Measurements from ENCODE around the gene FHOD3.

Gene FHOD3

DNA sequence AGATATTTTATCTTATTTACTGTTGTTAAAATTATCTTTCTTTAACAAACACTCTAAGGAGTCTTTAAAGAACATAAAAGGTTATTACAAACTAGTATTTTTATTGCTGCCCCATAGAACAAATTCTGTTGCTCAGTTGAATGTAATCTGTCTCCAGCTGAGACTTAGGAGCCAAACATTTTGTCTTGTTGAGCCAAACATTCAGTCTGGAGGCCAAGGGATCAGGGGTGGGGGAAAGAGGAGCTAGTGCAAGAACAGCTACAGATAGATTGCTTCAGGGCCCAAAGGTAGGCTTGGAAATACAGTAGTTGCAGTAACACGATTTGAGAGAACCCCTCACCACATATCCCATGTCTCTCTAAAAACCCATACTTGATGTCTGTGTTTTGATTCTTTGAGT is 480.1 kb downstream of the FHOD3 start:
- no peak overlapping the region for H3K9ac ChIP-seq (ENCODE audit: low read depth, low read length)
- H3K27ac ChIP-seq (ENCODE audit: low read depth, low read length), result no peak overlapping the region
- H3K4me3 ChIP-seq (ENCODE audit: low read length), result no peak overlapping the region
- H3K36me3 ChIP-seq (ENCODE audit: insufficient read depth, low read length), result no peaks in the 10 kb centered on the region
- no peaks in the 10 kb centered on the region for H3K9me3 ChIP-seq (ENCODE audit: insufficient read depth, low read depth, low read length)
- no CpG with 5 or more reads among the region's 1 CpG for WGBS
- H3K4me1 ChIP-seq (ENCODE audit: insufficient read depth, low read length), result no peaks in the 10 kb centered on the region
- no peaks in the 10 kb centered on the region for H3K27me3 ChIP-seq (ENCODE audit: insufficient read depth, low read length)

DNA sequence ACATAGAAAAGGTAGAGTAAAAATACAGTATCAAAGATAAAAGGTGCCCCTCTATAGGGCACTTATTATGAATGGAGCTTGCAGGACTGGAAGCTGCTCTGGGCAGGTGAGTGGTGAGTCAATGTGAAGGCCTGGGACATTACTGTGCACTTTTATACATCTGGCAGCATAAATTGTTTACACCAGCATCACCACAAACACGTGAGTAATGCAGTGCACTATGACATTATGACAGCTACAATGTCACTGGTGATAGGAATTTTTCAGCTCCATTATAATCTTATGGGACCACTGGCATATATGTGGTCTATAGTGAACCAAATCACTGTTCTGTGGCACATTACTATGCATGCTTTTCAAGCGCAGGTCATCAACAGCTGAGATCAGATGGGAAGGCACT is 483.2 kb downstream of the FHOD3 start:
- 89% methylated on average over 2 of the region's 2 CpGs for WGBS
- H3K27me3 ChIP-seq (ENCODE audit: insufficient read depth, low read length), result no peaks in the 10 kb centered on the region

DNA sequence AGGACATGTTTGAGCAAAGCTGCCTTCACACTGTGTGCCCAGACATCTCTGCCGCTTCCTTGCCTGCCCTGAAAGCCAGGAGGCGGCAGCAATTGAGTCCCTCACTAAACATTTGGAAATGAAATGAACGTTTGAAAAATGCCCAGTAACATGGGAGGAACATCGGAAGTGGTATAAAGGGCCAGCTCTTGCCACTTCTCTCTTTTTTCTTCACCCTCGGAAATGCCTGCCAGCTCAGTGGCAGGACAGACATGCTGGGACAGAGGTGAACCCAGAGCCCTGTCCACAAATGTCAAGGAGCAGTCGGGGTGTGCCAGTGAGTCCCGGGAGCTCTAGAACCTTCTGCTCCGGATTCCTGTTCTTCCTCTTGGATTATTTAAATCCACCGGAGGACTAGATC is 485.2 kb downstream of the FHOD3 start:
- no peaks in the 10 kb centered on the region for H3K9me3 ChIP-seq (ENCODE audit: insufficient read depth, low read depth, low read length)
- WGBS, result 92% methylated on average over 9 of the region's 9 CpGs
- H3K36me3 ChIP-seq (ENCODE audit: insufficient read depth, low read length), result no peaks in the 10 kb centered on the region
- H3K4me3 ChIP-seq (ENCODE audit: low read length), result no peak overlapping the region
- H3K4me1 ChIP-seq (ENCODE audit: insufficient read depth, low read length), result peaks cover under 1% of the 10 kb centered on the region; the same call in 1 of the 2 replicates
- H3K27me3 ChIP-seq (ENCODE audit: insufficient read depth, low read length), result no peaks in the 10 kb centered on the region
- no peak overlapping the region for H3K27ac ChIP-seq (ENCODE audit: low read depth, low read length)
- H3K9ac ChIP-seq (ENCODE audit: low read depth, low read length), result no peak overlapping the region

More for the DNA sequence above, 483.2 kb downstream of the FHOD3 start:
- no peak overlapping the region for H3K4me3 ChIP-seq (ENCODE audit: low read length)
- H3K4me1 ChIP-seq (ENCODE audit: insufficient read depth, low read length), result no peaks in the 10 kb centered on the region
- H3K9me3 ChIP-seq (ENCODE audit: insufficient read depth, low read depth, low read length), result no peaks in the 10 kb centered on the region
- H3K27ac ChIP-seq (ENCODE audit: low read depth, low read length), result no peak overlapping the region
- H3K9ac ChIP-seq (ENCODE audit: low read depth, low read length), result no peak overlapping the region
- no peaks in the 10 kb centered on the region for H3K36me3 ChIP-seq (ENCODE audit: insufficient read depth, low read length)

DNA sequence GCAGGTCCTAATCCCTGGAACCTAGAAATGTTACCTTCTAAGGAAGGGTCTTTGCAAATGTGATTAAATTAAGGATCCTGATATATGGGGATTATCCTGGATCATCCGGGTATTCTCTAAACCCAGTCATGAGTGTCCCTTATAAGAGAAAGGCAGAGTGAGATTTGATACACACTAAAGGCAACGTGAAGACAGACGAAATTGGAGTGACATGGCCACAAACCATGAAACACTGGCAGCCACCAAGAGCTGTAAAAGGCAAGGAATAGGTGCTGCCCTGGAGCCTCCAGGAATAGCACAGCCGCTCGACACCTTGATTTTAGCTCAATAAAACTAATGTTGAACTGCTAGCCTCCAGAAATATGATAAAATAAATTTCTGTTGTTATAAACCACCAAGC is 486.3 kb downstream of the FHOD3 start:
- Histone ChIP-seq H3K4me3 (ENCODE audit: low read length) (no peak overlapping the region), H3K27me3 (ENCODE audit: insufficient read depth, low read length) (no peaks in the 10 kb centered on the region), H3K27ac (ENCODE audit: low read depth, low read length) (no peak overlapping the region), H3K9ac (ENCODE audit: low read depth, low read length) (no peak overlapping the region), H3K36me3 (ENCODE audit: insufficient read depth, low read length) (0 out of 2 replicates have a peak, but pooled peaks cover 3% of the 10 kb centered on the region), H3K9me3 (ENCODE audit: insufficient read depth, low read depth, low read length) (no peaks in the 10 kb centered on the region), H3K4me1 (ENCODE audit: insufficient read depth, low read length) (peaks cover 5% of the 10 kb centered on the region; the same call in 1 of the 2 replicates)
- 93% methylated on average over 5 of the region's 5 CpGs for WGBS

DNA sequence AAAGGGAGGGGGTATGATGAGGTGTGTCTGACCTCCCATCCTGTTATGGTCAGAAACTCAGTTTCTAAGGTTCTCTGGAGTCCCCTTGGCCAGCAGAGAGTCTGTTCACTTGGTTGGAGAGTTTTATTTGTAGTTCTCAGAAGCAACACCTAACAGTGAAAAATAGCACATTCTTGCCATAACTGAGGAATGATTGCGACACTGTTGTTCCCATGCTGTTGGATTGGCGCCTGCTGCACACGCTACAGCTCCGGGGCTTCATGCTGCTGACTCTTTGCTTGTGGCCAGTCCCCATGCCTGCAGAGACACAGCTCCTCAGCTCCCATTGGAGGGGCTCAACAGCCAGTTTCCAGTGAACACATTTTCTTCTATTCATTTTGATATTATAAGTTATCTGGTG is 489.2 kb downstream of the FHOD3 start:
- H3K27ac ChIP-seq (ENCODE audit: low read depth, low read length), result no peak overlapping the region
- H3K27me3 ChIP-seq (ENCODE audit: insufficient read depth, low read length), result no peaks in the 10 kb centered on the region
- H3K4me3 ChIP-seq (ENCODE audit: low read length), result no peak overlapping the region
- peaks cover 5% of the 10 kb centered on the region; the same call in 1 of the 2 replicates for H3K4me1 ChIP-seq (ENCODE audit: insufficient read depth, low read length)
- no peak overlapping the region for H3K9ac ChIP-seq (ENCODE audit: low read depth, low read length)
- 94% methylated on average over 4 of the region's 4 CpGs for WGBS
- H3K36me3 ChIP-seq (ENCODE audit: insufficient read depth, low read length), result peaks cover 18% of the 10 kb centered on the region
- H3K9me3 ChIP-seq (ENCODE audit: insufficient read depth, low read depth, low read length), result no peaks in the 10 kb centered on the region

DNA sequence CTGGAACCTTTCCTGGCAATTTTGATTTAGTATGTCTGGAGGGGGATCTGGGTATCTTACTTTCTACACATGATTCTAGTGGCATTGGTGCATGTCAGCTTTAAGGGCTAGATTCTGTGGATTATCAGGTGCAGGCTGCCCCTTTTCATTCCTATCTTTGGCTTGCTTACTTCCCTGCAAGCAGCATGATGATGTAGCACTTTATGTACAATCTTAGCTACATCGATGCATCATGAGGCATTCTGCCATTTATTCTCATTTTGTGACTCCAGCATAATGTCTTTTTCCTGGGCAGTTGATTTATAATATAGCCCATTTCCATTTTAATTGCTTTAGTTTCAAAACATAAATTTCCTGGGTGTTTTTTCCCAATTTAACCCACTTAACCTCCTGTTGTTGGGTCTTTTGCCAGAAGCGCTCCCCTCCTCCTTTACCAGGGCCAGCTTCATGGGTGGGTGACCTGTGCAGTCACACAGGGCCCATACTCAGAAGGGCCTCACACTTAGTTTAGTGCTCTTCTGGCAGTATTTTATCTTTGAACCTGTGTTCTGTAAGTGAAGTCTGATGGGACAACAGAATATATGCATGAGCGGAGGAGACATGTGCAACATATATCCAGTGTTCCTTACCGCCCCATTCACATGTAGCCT is 495.2 kb downstream of the FHOD3 start:
- Histone ChIP-seq H3K27ac (ENCODE audit: low read depth, low read length) (no peak overlapping the region), H3K36me3 (ENCODE audit: insufficient read depth, low read length) (peaks cover 73% of the 10 kb centered on the region), H3K27me3 (ENCODE audit: insufficient read depth, low read length) (no peaks in the 10 kb centered on the region), H3K9ac (ENCODE audit: low read depth, low read length) (no peak overlapping the region), H3K9me3 (ENCODE audit: insufficient read depth, low read depth, low read length) (no peaks in the 10 kb centered on the region), H3K4me1 (ENCODE audit: insufficient read depth, low read length) (0 out of 2 replicates have a peak, but pooled peaks cover 4% of the 10 kb centered on the region), H3K4me3 (ENCODE audit: low read length) (no peak overlapping the region)
- WGBS, result 97% methylated on average over 4 of the region's 4 CpGs

DNA sequence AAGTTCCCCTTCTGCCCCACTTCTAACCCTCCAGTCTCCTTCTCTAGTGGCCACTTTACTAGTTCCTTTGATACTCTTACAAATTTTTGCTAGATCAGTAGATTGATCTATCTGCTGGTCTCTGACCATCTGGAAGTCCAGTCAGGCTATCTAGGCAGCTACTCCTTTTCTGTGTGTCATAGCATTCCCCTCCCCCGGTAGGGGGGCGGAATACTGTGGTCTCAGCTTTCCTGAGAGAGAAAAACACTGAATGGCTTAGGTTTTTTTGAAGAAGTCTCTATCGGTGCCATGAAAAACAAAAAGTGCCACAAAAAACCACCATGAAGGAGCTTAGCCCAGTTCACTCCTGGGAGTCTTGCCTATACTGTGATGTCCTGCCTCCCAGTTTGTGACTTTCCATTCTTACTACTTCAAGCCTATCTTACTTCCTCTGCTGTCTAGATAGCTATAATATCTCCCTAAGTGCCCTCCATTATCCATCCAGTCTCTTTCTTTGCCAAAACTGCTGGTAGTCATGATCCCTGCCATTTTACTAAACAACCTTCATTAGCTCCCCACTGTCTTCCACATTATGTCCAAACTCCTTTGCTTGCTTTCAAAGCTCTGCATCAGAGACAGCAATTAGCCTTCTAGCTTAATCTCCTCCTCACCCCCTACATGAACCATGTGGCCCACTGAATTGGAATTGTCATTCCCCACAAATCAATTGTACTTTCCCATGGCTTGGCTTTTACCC is 501.4 kb downstream of the FHOD3 start:
- H3K9ac ChIP-seq (ENCODE audit: low read depth, low read length), result no peak overlapping the region
- H3K27ac ChIP-seq (ENCODE audit: low read depth, low read length), result no peak overlapping the region
- H3K4me3 ChIP-seq (ENCODE audit: low read length), result no peak overlapping the region
- no peaks in the 10 kb centered on the region for H3K9me3 ChIP-seq (ENCODE audit: insufficient read depth, low read depth, low read length)
- WGBS, result 85% methylated on average over 3 of the region's 3 CpGs
- H3K4me1 ChIP-seq (ENCODE audit: insufficient read depth, low read length), result peaks cover 5% of the 10 kb centered on the region; the same call in 1 of the 2 replicates
- H3K36me3 ChIP-seq (ENCODE audit: insufficient read depth, low read length), result peaks cover 89% of the 10 kb centered on the region
- H3K27me3 ChIP-seq (ENCODE audit: insufficient read depth, low read length), result no peaks in the 10 kb centered on the region

DNA sequence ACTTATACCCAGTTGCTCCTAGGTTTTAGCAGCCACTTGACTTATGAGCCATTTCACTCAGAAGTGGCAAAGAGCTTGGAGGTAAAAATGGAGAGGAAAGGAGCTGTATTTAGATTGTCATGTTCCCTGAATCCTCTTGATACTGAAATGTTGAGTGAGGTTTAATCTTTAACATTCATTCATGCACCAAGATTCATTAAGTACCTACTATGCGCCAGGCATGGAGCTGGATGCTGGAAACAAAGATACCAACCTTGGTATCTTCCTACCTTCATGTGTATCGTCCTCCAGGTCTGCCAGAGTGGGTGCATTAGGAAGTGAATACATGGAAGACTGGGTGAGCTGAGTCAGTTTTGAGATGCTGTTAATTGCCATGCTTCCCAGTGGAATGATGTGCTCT is 507.6 kb downstream of the FHOD3 start:
- 93% methylated on average over 2 of the region's 2 CpGs for WGBS
- no peak overlapping the region for H3K4me3 ChIP-seq (ENCODE audit: low read length)
- no peak overlapping the region for H3K27ac ChIP-seq (ENCODE audit: low read depth, low read length)
- H3K36me3 ChIP-seq (ENCODE audit: insufficient read depth, low read length), result peaks cover 77% of the 10 kb centered on the region
- H3K9ac ChIP-seq (ENCODE audit: low read depth, low read length), result no peak overlapping the region
- no peaks in the 10 kb centered on the region for H3K9me3 ChIP-seq (ENCODE audit: insufficient read depth, low read depth, low read length)
- H3K4me1 ChIP-seq (ENCODE audit: insufficient read depth, low read length), result no peaks in the 10 kb centered on the region
- H3K27me3 ChIP-seq (ENCODE audit: insufficient read depth, low read length), result no peaks in the 10 kb centered on the region

DNA sequence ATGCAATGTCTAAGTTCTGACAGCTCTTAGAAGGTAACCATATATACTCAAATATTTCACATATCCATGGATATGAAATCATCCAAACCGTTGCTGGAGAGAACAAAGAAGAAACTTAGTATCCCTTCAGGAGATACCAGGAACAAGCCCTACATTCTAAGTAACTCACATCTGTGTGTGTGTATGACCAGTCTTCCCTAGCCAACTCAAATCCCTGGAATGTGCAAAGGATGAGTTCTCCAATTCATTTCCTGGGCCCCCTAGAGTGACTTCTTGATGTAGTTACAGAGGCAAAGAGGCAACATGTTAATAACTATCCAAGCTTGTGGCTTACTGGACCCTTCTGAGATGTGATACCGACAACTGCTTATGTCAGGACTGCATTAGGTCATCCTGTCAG is 511.2 kb downstream of the FHOD3 start:
- H3K9me3 ChIP-seq (ENCODE audit: insufficient read depth, low read depth, low read length), result no peaks in the 10 kb centered on the region
- 95% methylated on average over 2 of the region's 2 CpGs for WGBS

DNA sequence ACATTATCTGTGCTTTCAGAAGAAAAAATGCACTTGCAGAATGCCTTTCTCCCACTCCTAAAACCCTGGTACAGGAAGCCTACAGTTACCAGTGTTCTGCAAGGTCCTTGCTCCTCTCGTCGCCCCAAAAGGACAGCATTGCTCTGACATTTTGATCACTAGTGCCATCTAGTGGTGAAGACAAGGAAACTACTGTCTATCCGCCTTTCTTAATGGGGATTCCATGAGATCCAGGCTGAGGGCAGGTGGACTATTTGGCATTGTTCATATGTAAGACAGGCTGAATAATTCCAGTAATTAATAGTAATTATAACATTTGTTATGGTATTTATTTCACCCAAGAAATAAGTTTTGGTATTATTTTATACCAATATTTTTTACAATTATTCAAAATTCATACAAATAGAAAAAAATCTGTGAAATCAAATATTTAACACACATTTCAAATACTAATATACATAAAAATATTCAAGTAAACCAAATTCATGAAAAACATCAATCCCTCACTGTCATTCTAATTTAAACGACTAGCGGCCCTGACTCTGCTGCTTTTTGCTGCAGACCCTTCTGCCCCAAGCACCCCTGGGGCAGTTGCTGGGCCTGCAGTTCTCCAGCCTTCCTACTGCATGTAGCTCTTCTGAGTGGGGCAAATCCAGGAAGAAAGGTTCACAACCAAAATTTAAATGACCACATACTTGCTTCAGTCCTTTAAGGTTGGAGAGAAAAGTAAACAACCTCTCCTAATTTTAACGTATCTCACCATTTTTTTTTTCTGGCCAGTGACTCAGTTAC is 512.3 kb downstream of the FHOD3 start:
- H3K27ac ChIP-seq (ENCODE audit: low read depth, low read length), result no peak overlapping the region
- no peaks in the 10 kb centered on the region for H3K4me1 ChIP-seq (ENCODE audit: insufficient read depth, low read length)
- no peak overlapping the region for H3K4me3 ChIP-seq (ENCODE audit: low read length)
- H3K9me3 ChIP-seq (ENCODE audit: insufficient read depth, low read depth, low read length), result no peaks in the 10 kb centered on the region
- no peaks in the 10 kb centered on the region for H3K27me3 ChIP-seq (ENCODE audit: insufficient read depth, low read length)
- H3K9ac ChIP-seq (ENCODE audit: low read depth, low read length), result no peak overlapping the region
- 50% methylated on average over 6 of the region's 6 CpGs for WGBS
- peaks cover 69% of the 10 kb centered on the region for H3K36me3 ChIP-seq (ENCODE audit: insufficient read depth, low read length)

More for the DNA sequence above, 511.2 kb downstream of the FHOD3 start:
- Histone ChIP-seq H3K9ac (ENCODE audit: low read depth, low read length) (no peak overlapping the region), H3K4me1 (ENCODE audit: insufficient read depth, low read length) (no peaks in the 10 kb centered on the region), H3K27me3 (ENCODE audit: insufficient read depth, low read length) (no peaks in the 10 kb centered on the region), H3K36me3 (ENCODE audit: insufficient read depth, low read length) (peaks cover 69% of the 10 kb centered on the region), H3K27ac (ENCODE audit: low read depth, low read length) (no peak overlapping the region), H3K4me3 (ENCODE audit: low read length) (no peak overlapping the region)

DNA sequence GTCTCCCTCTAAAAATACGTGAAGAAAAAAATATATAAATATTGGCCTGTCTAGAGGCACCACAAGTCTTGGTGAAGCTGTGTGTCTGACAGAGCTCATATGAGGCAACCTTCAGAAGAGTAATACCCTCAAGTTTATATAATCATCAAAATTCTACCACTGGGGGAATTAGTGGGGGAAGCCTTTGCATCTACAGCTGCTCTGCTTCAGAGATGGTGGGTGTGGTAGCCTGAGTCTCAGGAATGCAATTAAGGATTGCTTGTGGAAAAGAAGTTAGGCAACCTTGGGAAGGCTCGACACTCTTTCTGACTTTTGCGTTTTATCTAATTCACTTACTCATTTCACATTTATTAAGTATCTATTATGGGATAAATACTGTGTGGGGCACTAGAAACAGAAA is 513.9 kb downstream of the FHOD3 start:
- Histone ChIP-seq H3K9ac (ENCODE audit: low read depth, low read length) (no peak overlapping the region), H3K27ac (ENCODE audit: low read depth, low read length) (no peak overlapping the region), H3K9me3 (ENCODE audit: insufficient read depth, low read depth, low read length) (no peaks in the 10 kb centered on the region), H3K4me1 (ENCODE audit: insufficient read depth, low read length) (no peaks in the 10 kb centered on the region), H3K4me3 (ENCODE audit: low read length) (no peak overlapping the region), H3K36me3 (ENCODE audit: insufficient read depth, low read length) (peaks cover 68% of the 10 kb centered on the region), H3K27me3 (ENCODE audit: insufficient read depth, low read length) (no peaks in the 10 kb centered on the region)
- no CpG with 5 or more reads among the region's 3 CpGs for WGBS

All from HUES64 (cell line).